GM12865 (cell line): Measurements from ENCODE around the gene RAX.

ENCODE experiments used
- DNase-seq: peaks from one replicate; pipeline ENCODE4 v3.0.0; 2010; ENCODE audit warnings: low read depth
- H3K4me3 ChIP-seq: 2 replicates; pipeline ENCODE4 v1.5.1; 2011; ENCODE audit warnings: mild to moderate bottlenecking, low read depth, low read length, control low read depth
- CTCF ChIP-seq: IDR thresholded peaks from 2 replicates; pipeline ENCODE4 v1.5.1; 2011; ENCODE audit warnings: low read length, control low read depth, low read depth, inconsistent platforms; ENCODE audit not compliant: insufficient read depth; ENCODE audit errors: missing control alignments

RAX gene

GRCh38 chr18:59220164-59220783, 53.0 kb downstream of the RAX start:
- TF ChIP-seq CTCF: no peak
- DNase-seq: no peak
- H3K4me3 ChIP-seq: no peak overlapping the region

- no peak for TF ChIP-seq CTCF
- no peak for DNase-seq
- H3K4me3 ChIP-seq: no peak within 1 kb of the TSS
Observed at GRCh38 chr18:59219672-59220163, 53.5 kb downstream of the RAX start, which contains the start of gene GRP. TSS of gene GRP (plus strand) at chr18:59220158. CDS start at chr18:59220266, 108 bp downstream.

GRCh38 chr18:59218018-59218417, 55.2 kb downstream of the RAX start:
- no peak for TF ChIP-seq CTCF
- no peak for DNase-seq
- no peak overlapping the region for H3K4me3 ChIP-seq
